Endometrium (tissue), 2 donors: Measurements from ENCODE around the gene EDNRA.

ENCODE experiments used
- FAIRE-seq: peaks from 2 replicates; lab custom pipeline; 2012; peaks lifted over from hg19 to GRCh38; lab: Jason Lieb, UNC
- donor health status: control.
- donor health status: control.

The EDNRA gene

DNA sequence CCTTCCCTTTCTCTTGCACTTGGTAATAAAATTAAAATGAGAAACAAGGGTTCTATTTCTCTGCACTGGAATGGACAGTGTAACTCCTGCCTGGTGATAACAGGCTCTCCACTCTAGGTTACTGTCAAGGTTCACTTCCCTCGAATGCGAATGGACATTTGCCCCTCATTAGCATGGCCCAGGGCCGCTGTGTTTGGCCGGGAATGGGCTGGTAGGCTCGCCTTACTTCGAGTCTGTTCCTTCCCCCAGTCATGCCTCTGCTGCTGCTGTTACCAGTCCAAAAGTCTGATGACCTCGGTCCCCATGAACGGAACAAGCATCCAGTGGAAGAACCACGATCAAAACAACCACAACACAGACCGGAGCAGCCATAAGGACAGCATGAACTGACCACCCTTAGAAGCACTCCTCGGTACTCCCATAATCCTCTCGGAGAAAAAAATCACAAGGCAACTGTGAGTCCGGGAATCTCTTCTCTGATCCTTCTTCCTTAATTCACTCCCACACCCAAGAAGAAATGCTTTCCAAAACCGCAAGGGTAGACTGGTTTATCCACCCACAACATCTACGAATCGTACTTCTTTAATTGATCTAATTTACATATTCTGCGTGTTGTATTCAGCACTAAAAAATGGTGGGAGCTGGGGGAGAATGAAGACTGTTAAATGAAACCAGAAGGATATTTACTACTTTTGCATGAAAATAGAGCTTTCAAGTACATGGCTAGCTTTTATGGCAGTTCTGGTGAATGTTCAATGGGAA is 61.5 kb downstream of the EDNRA start:
- FAIRE-seq = no peak

DNA sequence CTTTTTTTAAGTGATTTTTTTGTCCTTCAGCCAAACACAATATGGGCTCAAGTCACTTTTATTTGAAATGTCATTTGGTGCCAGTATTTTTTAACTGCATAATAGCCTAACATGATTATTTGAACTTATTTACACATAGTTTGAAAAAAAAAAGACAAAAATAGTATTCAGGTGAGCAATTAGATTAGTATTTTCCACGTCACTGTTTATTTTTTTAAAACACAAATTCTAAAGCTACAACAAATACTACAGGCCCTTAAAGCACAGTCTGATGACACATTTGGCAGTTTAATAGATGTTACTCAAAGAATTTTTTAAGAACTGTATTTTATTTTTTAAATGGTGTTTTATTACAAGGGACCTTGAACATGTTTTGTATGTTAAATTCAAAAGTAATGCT is 62.1 kb downstream of the EDNRA start:
- FAIRE-seq = no peak

DNA sequence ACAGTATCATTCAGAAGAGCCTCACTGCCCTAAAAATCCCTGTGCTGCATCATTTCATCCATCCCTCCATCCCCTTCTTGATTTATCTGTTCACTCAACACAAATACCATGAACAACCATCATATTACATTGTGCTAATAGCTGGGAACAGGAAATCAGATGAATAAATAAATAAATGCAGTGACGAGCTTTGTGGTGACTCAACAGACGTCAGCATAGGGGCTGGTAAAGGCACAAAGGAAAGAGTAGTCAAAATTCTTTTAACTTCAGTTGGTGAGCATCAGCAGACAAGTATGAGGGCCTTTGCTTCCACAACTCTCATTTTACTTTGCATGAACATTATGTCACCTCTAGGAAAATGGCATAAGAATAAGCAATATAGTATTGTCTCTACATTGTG is 65.5 kb downstream of the EDNRA start:
- FAIRE-seq = no peak

DNA sequence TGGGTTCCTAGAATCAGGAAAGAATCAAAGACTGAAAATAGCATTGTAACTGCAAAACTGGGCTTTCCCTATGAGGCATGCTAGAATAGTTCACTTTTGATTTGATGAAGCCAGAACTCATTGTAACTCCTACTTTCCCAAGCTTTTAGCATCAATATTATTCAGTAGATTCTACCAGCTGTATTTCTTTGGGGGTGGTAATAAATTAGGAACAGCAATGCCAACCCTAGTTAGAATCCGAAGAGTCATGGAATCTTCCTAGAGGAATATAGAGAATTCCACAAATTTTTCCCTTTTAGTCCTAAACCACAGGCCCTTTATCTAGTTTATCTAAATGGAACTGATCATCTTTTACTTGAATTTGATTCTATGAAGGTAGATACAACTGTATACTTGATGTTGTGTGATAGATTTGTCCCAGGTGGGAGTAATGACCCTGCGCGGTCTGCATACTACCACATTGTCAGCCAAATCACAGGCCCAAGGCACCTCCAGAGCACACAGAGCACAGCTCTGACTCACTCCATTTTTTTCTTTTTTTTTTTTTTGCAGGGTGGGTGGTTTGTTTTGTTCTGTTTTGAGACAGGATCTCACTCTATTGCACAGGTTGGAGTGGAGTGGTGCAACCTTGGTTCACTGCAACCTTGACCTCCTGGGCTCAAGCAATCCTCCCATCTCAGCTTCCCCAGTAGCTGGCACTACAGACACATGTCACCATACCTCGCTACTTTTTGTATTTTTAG is 66.6 kb downstream of the EDNRA start:
- no peak for FAIRE-seq

DNA sequence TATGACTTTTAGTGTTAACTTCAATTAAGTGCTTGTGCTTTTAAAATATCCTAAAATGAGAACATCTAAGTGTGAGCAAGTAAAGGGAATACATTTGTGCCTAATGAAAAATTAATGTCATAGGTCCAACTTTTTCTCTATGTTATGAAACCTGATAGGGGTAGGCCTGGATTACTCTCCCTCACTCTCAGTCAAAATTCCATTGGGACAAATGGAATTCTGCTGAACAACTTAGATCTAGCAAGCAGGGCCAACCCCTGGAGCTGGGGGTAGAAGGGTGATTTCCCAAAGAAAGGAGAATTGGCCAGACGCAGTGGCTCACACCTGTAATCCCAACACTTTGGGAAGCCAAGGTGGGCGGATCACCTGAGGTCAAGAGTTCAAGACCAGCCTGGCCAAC is 67.4 kb downstream of the EDNRA start:
- FAIRE-seq = no peak

DNA sequence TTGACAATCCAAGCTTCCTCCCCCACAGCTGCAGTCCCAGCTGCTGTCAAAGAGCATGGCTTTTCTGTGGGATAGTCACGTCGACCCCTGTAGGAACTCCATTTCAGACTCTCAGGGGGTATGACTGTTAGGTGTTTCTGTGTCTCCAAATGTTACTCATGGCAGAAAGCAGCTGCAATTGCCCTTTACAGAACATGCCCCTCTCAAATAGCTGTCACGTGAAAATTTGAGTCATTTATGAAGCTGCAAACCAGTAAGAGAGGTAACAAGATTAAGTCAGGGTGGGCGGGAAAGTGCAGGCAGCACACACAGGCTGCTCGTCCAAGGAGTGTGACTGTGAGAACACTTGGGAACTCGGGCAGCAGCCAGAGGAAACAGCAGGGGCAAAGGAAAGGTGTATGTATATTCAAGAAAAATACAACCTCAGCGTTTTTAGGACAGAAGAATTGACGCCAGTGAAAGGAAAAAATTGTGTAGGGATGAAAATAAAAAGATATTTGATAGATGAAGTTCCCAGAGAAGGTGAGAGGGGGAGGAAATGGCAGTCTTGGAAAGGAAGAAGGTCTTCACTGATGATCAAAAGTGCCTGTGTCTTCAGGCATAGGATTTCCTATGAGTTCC is 69.8 kb downstream of the EDNRA start:
- no peak for FAIRE-seq

DNA sequence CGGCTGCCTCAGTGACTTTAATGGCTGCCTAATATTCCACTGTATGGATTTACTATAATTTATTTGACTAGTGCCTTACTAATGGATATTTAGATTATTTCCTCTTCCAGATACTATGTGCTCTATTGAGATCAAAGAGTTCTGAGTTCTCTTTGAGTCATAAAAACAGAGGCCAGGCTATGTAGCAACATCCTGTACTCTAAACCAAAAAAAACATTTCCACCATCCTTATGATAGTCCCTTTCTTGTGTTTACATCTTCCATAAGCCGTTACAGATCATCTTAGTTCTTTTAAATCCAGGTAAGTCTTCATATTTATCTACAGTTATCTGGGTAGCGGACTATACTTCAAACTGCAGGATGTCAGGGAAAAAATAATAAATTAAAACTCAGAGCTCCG is 79.7 kb downstream of the EDNRA start:
- FAIRE-seq = no peak

DNA sequence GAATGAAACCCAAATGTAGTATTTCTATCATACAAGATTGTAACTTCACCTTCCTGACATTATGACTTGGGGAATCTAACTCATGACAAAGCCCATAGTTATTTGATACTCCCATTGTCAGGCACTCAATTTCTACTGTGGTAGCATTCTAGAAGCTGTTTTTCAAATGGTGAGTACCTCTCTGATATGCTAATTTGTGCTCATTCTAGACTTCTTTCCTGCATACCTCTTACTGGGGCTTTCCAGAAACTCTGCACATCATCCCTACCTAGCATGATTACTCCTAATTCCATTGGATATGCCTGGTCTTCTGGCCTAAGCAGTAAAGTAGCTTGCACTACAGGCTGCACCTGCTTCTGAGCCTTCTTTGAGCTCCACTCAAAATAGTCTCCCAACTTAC is 85.9 kb downstream of the EDNRA start:
- no peak for FAIRE-seq

DNA sequence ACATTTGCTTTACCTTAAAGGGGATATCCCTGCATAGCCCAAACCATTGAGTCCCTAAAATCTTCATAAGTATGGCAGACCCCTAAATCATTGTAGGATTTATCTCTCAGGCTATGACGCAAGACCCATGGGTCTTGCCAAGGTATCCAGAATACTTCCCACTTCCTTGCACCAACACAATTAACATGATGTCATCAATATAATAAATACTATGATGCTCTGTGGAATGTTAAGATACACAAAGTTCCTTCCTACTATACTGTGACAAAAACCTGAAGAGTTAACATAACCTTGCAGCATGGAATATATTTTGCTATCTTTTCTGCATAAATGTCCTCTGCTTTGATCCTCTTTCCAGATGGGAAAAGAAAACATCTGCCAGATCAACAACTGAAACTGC is 86.4 kb downstream of the EDNRA start:
- FAIRE-seq = no peak

DNA sequence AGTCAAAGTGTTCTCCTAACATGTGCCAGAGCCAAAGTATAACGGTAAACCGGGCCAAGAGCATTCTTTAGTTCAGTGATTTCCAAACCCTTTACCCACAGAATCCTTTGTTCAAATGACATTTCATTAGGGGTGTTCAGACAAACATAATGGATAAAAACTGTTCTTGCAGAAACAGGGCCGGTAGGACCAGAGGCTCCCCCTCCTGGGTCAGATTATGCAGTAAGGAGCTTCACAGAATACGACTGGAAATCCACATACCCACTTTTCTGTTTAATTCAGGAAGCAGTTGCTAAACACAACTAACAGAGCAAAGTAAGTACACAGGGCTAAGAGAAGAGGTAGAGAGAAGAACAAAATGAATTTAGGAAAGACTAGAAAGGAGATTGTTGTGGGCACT is 89.7 kb downstream of the EDNRA start:
- no peak for FAIRE-seq

DNA sequence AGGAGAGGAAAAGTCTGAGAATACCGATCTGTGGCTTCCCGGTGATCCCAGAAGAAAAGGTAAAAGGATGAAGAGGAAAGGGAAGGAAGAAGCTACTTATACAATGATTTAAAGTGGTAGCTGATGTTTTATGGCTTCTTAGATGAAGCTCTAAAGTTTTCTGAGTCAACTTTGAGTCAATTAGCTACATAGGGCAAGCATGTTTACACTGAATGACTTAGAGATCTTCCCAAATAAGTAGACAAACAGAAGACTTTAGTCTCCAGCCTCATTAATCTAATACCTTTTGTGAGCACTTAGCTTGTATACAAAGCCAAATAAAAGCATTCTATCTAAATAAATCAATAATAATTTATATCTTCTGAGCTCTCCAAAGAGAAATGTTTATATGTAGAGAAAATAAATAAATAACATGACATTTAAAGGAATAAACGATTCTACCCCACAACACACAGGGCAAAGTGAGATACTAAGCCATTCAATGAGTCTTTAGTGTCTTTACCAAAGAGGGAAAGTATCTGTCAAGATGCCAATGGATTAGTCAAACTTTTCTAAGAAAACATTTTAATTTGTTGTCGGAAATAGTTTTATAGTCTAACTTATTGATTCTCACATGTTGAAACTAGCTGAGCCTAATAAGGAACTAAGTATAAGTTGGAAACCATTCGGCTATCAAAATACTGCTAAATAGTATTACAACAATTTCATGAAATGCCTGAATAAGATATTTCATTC is 90.3 kb downstream of the EDNRA start:
- no peak for FAIRE-seq

DNA sequence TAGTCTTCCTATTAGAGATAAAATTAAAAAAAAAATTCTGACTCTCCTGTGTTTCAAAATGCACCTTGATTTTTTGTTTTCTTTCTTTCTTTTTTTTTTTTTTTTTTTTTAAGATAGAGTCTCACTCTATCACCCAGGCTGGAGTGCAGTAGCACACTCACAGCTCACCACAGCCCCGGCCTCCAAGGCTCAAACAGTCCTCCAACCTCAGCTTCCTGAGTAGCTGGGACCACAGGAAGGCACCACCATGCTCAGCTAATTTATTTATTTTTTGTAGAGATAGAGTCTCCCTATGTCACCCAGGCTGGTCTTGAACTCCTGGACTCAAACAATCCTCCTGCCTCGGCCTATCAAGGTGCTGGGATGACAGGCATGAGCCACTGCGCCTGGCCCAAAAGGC is 95.2 kb downstream of the EDNRA start:
- FAIRE-seq = no peak

DNA sequence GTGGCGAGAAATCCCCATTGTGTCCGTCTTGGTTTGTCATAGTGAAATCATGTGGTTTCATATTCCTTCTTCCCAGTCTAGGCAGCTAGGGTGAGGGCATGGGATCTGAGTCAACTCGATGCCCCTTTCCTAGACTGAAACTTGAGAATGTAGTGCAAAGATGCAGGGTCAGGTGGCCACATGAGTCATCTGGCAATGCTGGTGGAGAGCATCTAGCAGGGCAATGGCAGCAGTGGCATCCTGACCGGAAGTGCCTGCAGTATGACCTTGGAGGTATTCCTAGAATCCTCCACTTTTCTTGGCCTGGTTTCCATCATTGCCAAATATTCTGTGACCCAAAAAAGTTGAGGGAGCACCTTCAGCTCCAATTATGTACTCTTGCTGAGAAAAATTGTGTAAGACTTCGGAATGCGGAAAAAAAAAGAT is 97.2 kb downstream of the EDNRA start:
- FAIRE-seq = no peak

DNA sequence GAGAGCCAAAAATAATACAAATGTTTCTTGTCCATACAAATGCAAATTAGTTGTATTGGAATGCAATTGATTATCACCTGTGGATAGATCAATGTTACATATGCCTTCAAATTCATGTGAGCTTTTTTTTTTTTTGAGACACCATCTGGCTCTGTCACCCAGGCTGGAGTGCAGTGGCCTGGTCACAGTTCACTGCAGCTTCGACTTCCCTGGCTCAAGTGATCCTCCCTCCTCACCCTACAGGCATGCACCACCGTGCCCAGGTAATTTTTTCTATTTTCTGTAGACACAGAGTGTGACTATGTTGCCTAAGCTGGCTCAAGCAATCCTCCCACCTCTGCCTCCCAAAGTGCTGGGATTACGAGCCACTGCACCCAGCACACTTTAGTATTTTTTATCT is 97.7 kb downstream of the EDNRA start:
- no peak for FAIRE-seq

DNA sequence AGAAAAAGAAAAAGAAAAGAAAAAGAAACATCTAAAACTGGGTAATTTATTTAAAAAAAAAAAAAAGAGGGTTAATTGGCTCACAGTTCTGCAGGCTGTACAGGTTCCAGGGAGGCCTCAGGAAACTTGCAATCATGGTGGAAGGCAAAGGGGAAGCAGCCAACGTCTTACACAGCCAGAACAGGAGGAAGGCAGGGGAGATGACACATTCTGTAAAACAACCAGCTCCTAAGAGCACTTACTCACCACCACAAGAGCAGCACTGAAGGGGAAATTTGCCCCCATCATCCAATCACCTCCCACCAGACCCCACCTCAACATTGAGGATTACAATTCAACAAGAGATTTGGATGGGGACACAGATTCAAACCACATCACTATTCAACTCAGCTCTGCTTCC is 99.5 kb downstream of the EDNRA start:
- no peak for FAIRE-seq

DNA sequence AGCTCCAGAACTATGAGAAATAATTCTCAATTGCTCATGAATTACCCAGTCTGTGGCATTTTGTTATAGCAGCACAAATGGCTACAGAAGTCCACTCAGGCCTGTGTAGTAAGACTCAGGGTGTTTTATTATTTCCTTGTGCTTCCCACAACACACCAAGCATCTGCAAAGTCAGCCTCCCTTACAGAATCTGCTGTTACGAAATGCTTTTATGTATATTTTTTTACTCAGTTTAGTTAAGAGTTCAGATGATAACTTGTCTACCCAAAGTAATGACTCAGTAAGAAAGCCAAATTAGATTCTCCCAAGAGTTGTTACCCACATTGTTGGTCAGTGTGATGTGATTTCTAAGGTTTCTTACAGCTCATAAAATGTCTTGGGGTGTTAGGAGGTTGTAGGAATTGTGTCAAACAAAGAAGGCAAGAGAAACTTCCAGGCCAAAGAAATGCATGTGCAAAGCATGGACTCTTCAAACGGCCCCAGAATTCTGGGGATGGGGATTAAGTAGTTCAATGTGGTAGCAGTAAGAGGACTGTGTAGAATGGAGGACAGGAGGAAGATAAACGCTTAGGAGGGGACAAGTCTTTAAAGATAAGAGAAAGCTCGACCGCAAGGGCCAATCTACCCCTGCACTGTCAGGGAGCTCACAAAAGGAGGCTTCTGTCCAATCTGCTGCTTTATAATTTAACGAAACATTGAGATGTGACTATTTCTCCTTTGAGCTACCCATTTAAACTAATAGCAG is 100.9 kb downstream of the EDNRA start:
- no peak for FAIRE-seq

DNA sequence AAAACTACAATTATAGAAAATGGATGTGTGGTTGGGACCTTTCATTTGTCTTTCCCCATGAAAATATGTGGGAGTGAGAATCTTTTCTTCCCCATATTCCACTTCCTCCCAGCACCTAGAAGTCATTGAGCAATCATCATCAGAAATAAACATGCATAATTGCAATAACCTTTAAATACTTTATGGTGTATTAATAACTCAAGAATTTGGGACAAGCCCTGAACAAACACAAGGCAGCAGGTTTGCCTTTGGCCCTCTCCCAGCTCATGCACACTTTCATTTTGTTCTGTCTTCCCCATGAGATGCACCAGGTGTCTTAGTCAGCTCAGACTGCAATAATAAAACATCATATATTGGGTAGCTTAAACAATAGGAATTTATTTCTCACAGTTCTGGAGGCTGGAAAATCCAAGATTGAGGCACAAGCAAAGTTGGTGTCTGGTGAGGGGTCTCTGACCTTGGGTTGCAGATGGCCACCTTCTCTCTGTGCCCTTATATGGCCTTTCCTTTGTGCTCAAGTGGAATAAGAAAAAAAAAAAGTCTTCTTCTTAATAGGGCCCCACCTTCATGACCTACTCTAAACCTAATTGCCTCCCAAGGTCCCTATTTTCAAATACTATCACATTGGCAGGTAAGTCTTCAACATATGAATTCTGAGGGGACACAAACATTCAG is 101.6 kb downstream of the EDNRA start:
- no peak for FAIRE-seq

DNA sequence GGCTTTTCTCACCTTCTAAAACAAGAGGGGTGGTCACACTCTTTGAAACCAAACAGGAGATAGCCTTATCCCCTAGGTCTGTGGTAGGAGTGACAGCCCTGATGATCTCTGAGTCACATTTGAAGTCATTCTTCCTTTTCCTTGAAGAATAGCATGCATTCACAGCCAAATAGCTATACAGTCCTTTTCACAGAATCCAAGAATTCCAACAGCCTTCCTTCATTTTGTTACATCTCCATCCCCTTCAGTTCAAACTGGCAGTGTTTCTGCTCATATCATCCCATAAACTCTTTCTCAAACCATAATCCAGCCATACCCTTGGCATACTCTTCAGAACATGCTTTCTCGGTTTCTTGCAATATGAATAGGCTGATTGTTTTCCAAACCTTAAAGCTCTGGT is 103.0 kb downstream of the EDNRA start:
- FAIRE-seq = no peak

DNA sequence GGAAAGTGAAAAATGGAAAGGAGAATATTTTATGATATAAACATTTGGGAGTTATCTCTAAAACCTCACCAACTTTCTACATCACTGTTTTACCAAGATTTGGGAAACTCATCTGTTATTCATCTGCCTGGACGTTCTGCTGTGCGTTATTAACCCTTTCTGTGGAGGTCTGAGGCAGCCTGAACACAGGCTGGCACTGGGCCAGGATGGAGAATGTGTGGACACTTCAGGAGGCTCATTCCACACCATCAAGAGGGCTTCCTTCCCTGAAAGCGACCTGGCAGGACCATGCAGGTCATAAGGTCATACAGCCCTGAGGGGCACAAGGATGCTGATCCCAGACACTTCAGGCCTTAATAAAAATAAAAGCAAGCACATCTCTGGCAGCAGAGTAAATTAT is 105.1 kb downstream of the EDNRA start:
- FAIRE-seq = no peak

DNA sequence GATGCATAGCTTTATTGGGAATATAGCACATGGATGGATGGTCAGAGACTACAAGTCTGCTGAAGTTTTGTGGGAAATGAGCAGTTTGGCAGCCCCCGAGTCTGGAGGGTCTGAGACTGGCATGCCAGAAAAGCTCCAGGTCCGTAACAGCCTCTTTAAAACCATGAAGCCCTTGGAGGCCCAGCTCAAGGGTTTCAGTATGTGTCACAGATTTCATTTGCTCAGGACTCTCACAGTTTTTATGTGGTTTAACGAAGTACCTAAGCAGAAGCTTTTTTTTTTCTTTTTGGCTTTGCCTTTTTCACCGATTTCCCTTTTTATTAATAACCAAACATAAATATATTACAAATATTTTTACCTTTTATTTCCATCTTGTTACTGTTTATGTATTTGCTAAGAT is 105.7 kb downstream of the EDNRA start:
- FAIRE-seq = no peak

DNA sequence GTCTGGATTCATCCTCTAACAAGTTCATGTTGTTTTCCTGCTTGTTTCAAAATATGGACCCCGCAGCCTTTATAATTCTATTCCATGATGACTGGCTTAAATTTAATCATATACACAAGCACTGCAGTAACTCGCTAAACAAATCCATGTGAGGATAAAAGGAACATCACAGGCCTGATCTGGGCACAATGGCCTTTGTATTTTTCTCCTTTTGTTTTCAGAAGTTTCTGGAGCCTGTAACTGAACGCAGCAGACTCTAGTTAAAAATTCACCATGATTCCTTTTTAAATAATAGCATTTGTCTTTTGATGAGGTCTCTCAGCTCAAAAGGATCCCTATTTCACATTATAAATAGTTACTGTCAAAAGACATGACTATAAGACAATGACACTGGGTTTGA is 106.1 kb downstream of the EDNRA start:
- FAIRE-seq = no peak

DNA sequence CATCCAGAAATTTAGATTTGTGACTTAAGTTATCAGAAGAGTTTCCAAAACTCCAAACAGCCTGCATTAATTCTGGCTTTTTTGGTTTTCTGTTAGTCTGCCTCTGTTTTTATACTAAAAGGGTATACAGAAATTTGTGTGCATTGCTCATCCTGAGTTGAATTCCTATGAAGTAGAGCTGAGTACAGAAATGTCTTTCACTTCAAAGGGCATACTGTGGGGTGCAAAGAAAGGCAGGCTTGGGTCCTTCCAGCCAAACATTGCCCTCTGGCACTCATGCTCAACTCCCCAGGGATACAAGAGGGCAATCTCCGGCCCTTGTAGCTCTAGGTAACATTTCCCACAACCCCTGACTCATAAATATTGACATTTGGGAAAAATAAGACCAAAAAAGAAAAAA is 108.7 kb downstream of the EDNRA start:
- FAIRE-seq = no peak
